ENCODE results near the gene RAF1.
"Not testable (repeated sequence)": the region's sequence is repeated elsewhere in the genome, so short reads cannot be mapped to it uniquely, and the experiment has no call there.

Gene RAF1

DNA sequence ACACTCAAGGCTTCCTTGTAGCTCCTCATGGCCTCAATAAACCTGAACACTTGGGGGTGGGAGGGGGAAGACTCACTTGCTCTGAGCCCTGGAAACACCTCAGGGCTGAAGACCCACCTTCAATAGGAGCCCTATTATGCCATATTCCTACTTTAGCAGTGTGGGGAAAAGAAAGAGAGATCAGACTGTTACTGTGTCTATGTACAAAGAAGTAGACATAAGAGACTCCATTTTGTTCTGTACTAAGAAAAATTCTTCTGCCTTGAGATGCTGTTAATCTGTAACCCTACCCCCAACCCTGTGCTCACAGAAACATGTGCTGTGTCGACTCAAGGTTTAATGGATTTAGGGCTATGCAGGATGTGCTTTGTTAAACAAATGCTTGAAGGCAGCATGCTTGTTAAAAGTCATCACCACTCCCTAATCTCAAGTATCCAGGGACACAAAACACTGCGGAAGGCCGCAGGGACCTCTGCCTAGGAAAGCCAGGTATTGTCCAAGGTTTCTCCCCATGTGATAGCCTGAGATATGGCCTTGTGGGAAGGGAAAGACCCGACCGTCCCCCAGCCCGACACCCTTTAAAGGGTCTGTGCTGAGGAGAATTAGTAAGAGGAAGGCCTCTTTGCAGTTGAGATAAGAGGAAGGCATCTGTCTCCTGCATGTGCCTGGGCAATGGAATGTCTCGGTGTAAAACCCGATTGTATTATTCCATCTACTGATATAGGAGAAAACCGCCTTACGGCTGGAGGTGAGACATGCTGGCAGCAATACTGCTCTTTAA lies 10.2 kb upstream of the RAF1 start:
- peak overlapping the region; percentile 81; the same call in 1 of the 2 replicates for H3K27ac ChIP-seq (ENCODE audit: low read depth, low read length)
- 44% methylated on average over 6 of the region's 10 CpGs for WGBS
- H3K4me3 ChIP-seq (ENCODE audit: low read length); H3K36me3 ChIP-seq (ENCODE audit: insufficient read depth, low read length); H3K9me3 ChIP-seq (ENCODE audit: insufficient read depth, low read depth, low read length); H3K27me3 ChIP-seq (ENCODE audit: insufficient read depth, low read length): not testable (repeated sequence)
- H3K9ac ChIP-seq (ENCODE audit: low read depth, low read length): peak overlapping the region; percentile 66
- H3K4me1 ChIP-seq (ENCODE audit: insufficient read depth, low read length): peaks cover 27% of the 10 kb centered on the region

DNA sequence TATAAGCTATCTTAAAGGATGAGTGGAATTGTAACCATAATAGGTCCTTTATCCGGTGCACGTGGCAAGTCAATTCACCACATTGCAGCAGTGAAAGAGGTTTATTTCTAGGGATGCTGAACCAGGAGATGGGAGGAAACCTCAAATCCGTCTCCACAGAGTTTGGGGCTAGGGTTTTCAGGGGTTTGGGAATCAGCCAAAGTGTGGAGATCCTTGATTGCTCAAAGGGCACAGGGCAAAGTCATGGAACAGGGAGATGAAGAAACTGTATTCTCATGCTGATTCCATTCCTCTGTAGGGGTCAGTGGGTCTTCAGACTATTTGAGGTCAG lies 7.2 kb upstream of the RAF1 start:
- Histone ChIP-seq H3K27me3 (ENCODE audit: insufficient read depth, low read length) (no peaks in the 10 kb centered on the region), H3K4me1 (ENCODE audit: insufficient read depth, low read length) (peaks cover 27% of the 10 kb centered on the region), H3K36me3 (ENCODE audit: insufficient read depth, low read length) (no peaks in the 10 kb centered on the region), H3K27ac (ENCODE audit: low read depth, low read length) (no peak overlapping the region), H3K9me3 (ENCODE audit: insufficient read depth, low read depth, low read length) (no peaks in the 10 kb centered on the region), H3K9ac (ENCODE audit: low read depth, low read length) (no peak overlapping the region), H3K4me3 (ENCODE audit: low read length) (no peak overlapping the region)
- 79% methylated on average over 3 of the region's 3 CpGs for WGBS

DNA sequence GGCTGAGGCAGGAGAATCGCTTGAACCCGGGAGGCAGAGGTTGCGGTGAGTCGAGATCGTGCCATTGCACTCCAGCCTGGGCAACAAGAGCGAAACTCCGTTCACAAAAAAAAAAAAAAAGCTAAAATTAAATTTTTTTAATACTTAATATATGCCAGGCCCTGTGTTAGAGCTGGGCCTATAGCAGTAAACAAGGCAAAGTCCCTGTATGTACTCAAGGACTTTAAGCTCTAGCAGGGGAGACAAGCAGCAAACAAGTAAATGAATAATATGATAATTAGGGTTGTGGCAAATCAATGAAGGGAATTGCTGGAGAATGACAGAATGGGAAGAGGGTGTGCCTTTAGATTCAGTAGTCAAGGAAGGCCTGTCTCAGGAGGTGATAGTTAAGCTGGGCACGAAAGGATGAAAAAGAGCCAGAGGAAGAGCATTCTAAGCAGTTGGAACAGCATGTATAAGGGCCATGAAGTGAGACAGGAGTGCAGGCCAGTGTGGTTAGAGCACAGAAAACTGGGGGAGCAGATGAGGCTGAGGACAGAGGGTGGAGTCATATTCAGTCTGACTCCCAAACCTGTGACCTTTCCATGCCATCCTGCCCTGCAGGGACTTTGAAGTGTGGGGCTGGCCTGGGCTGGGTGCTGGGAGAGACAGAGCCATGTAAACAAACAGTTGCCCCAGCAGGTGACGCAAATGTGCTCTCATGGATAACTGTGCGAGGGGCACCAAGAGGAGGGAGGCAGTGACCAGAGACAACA lies 6.6 kb upstream of the RAF1 start:
- Histone ChIP-seq H3K27me3 (ENCODE audit: insufficient read depth, low read length) (no peaks in the 10 kb centered on the region), H3K4me1 (ENCODE audit: insufficient read depth, low read length) (peaks cover 27% of the 10 kb centered on the region), H3K9ac (ENCODE audit: low read depth, low read length) (no peak overlapping the region), H3K36me3 (ENCODE audit: insufficient read depth, low read length) (no peaks in the 10 kb centered on the region), H3K27ac (ENCODE audit: low read depth, low read length) (no peak overlapping the region), H3K9me3 (ENCODE audit: insufficient read depth, low read depth, low read length) (no peaks in the 10 kb centered on the region), H3K4me3 (ENCODE audit: low read length) (no peak overlapping the region)
- 91% methylated on average over 8 of the region's 10 CpGs for WGBS

DNA sequence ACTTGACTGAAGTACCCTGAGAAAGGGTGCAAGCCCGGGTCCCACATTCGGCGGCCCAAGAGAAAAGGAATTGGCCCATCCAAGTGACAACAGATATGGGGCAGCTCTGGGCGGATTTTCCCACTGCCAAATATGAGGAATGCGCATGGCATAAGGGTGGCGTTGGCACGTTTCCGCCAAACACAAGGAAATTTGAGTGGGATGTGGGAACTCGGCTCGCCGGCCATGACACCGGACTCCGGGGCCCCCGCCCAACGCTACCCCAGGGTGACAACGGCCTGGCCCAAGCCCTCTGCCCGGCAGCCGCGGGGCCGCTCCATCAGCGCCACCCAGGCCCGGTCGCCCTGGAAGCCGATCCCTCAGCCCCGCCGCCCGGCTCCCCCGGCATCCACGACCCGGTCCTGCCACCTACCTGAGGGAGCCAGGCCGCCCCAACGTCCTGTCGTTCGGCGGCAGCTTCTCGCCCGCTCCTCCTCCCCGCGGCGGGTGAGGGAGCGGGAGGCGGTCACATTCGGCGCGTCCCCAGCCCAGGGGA lies 449 bp downstream of the RAF1 start:
- Histone ChIP-seq H3K27me3 (ENCODE audit: insufficient read depth, low read length) (no peaks in the 10 kb centered on the region), H3K36me3 (ENCODE audit: insufficient read depth, low read length) (no peaks in the 10 kb centered on the region), H3K9me3 (ENCODE audit: insufficient read depth, low read depth, low read length) (no peaks in the 10 kb centered on the region), H3K27ac (ENCODE audit: low read depth, low read length) (peak overlapping the region; percentile 100), H3K4me3 (ENCODE audit: low read length) (peak overlapping the region; percentile 92), H3K9ac (ENCODE audit: low read depth, low read length) (peak overlapping the region; percentile 99), H3K4me1 (ENCODE audit: insufficient read depth, low read length) (peaks cover 12% of the 10 kb centered on the region)
- under 1% methylated on average over 45 of the region's 45 CpGs for WGBS

DNA sequence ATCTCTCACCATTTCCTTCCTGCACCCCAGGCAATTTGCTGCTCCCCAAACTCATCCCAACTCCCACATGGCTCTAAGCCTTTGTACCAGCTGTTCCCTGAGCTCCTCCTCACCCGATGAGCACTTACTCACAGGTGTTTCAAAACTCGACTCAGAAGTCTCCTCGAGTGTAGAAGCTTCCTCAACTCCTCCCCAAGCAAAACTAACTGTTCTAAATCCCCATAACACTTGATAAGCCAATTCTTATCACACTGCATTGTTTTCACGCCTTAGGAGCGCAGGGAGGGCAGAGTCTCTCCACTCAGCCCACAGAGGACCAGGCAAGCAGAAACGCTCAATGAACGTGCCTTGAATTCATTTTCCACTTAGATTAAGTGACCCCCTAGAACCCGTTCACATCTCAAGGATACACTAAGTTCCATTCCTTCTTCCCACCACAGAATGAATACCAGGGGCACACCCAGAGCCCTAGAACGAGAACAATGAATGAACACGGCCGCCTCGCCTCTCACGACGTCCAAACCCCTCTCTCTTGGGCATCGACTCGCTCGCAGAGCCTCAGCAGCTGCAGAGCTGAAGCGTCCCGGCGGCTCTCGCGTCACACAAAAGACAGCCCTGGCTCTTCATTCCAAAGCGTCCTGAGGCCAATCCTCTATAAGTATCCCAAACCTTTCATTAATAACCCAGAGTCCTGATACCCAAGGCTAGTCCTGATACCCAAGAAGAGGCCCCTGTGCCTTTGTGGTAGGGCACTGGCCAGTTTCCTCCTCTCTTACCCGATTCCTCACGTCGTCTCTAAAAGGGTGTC lies 1.1 kb downstream of the RAF1 start:
- Histone ChIP-seq H3K9me3 (ENCODE audit: insufficient read depth, low read depth, low read length) (no peaks in the 10 kb centered on the region), H3K27me3 (ENCODE audit: insufficient read depth, low read length) (no peaks in the 10 kb centered on the region), H3K9ac (ENCODE audit: low read depth, low read length) (peak overlapping the region; percentile 99), H3K36me3 (ENCODE audit: insufficient read depth, low read length) (no peaks in the 10 kb centered on the region), H3K4me1 (ENCODE audit: insufficient read depth, low read length) (peaks cover 12% of the 10 kb centered on the region), H3K27ac (ENCODE audit: low read depth, low read length) (peak overlapping the region; percentile 100), H3K4me3 (ENCODE audit: low read length) (peak overlapping the region; percentile 92)
- WGBS: under 1% methylated on average over 26 of the region's 26 CpGs

DNA sequence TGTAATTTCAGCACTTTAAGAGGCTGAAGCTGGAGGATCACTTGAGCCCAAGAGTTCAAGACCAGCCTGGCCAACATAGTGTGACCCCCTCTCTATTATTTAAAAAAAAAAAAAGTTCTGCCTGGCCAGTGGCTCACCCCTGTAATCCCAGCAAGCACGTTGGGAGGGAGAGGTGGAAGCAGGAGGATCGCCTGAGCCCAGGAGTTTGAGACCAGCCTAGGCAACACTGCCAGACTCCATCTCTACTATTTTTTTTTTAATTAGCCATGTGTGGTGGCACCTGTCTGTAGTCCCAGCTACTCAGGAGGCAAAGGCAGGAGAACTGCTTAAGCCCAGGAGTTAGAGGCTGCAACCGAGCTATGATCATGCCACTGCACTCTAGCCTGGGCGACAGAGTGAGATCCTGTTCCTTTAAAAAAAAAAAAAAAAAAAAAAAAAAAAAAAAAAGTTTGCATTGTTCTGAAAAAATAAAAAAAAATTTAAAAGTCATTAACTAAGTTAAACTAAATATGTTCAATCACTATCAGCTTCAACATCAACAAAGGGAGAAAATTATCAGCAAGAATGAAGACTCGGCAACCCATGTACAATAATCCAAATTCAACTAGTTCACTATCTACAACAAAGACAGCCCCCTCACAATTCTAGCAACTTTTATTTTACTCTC lies 1.9 kb downstream of the RAF1 start:
- no peaks in the 10 kb centered on the region for H3K27me3 ChIP-seq (ENCODE audit: insufficient read depth, low read length)
- no peak overlapping the region for H3K27ac ChIP-seq (ENCODE audit: low read depth, low read length)
- H3K9me3 ChIP-seq (ENCODE audit: insufficient read depth, low read depth, low read length): no peaks in the 10 kb centered on the region
- H3K4me3 ChIP-seq (ENCODE audit: low read length): peak overlapping the region; percentile 92
- no peaks in the 10 kb centered on the region for H3K36me3 ChIP-seq (ENCODE audit: insufficient read depth, low read length)
- peak overlapping the region; percentile 99 for H3K9ac ChIP-seq (ENCODE audit: low read depth, low read length)
- H3K4me1 ChIP-seq (ENCODE audit: insufficient read depth, low read length): peaks cover 12% of the 10 kb centered on the region
- WGBS: 42% methylated on average over 3 of the region's 5 CpGs

DNA sequence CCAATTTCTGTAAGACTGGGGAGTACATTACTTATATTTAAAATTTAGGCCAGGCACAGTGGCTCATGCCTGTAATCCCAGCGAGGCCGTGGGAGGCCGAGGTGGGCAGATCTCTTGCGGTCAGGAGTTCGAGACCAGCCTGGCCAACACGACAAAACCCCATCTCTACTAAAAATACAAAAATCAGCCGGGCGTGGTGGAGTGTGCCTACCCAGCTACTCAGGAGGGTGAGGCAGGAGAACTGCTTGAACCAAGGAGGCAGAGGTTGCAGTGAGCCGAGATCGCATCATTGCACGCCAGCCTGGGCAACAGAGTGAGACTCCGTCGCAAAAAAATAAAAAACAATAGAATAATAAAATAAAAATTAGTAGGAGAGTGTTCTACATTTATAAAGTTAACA lies 2.5 kb downstream of the RAF1 start:
- peaks cover 12% of the 10 kb centered on the region for H3K4me1 ChIP-seq (ENCODE audit: insufficient read depth, low read length)
- not testable (repeated sequence) for H3K27ac ChIP-seq (ENCODE audit: low read depth, low read length); H3K36me3 ChIP-seq (ENCODE audit: insufficient read depth, low read length); H3K9me3 ChIP-seq (ENCODE audit: insufficient read depth, low read depth, low read length); H3K4me3 ChIP-seq (ENCODE audit: low read length); H3K27me3 ChIP-seq (ENCODE audit: insufficient read depth, low read length); H3K9ac ChIP-seq (ENCODE audit: low read depth, low read length)
- WGBS: 96% methylated on average over 10 of the region's 13 CpGs

DNA sequence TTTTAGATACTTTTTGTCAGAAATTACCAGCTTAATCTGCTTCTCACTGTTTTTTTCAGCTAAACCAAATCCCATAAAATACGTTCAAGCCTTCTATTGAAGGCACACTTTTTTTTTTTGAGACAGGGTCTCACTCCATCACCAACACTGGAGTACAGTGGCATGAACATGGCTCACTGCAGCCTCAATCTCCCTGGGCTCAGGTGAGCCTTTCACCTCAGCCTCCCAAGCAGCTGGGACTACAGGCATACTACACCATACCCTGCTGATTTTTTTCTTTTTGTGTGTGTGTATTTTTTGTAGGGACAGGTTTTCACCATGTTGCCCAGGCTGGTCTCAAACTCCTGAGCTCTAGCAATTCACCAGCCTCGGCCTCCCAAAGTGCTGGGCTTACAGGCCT lies 3.7 kb downstream of the RAF1 start:
- no peaks in the 10 kb centered on the region for H3K36me3 ChIP-seq (ENCODE audit: insufficient read depth, low read length)
- no peak overlapping the region for H3K27ac ChIP-seq (ENCODE audit: low read depth, low read length)
- H3K9ac ChIP-seq (ENCODE audit: low read depth, low read length): no peak overlapping the region
- 84% methylated on average over 2 of the region's 2 CpGs for WGBS
- H3K4me3 ChIP-seq (ENCODE audit: low read length): no peak overlapping the region
- no peaks in the 10 kb centered on the region for H3K9me3 ChIP-seq (ENCODE audit: insufficient read depth, low read depth, low read length)
- peaks cover 16% of the 10 kb centered on the region for H3K4me1 ChIP-seq (ENCODE audit: insufficient read depth, low read length)
- no peaks in the 10 kb centered on the region for H3K27me3 ChIP-seq (ENCODE audit: insufficient read depth, low read length)

DNA sequence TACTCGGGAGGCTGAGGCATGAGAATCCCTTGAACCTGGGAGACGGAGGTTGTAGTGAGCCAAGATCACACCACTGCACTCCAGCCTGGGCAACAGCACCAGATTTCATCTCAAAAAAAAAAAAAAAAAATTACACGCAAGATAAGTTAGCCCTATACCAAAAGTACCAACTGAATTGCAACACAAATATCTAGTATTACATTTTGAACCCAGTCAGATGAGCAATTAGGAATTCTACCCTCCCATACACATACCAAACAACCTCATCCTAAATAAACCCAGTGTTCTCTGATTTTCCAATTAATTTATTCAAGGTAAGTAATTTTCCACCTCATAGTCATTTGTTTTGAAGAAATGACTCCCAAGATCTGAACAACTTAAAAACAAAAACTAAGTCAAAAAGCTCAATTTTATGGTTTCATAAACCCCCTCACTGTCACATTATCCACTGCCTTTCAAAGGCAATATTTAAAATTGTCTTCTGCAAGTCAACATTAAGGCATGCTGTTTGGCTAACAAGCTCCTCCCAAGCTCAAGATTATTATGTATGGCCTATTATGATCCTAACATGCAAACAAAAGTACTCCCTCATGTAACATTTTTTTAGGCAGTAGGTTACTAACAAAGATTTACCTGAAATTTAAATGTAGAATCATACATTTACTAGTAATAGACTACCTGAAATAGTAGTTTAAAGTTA lies 4.5 kb downstream of the RAF1 start:
- H3K9me3 ChIP-seq (ENCODE audit: insufficient read depth, low read depth, low read length): no peaks in the 10 kb centered on the region
- H3K9ac ChIP-seq (ENCODE audit: low read depth, low read length): no peak overlapping the region
- H3K36me3 ChIP-seq (ENCODE audit: insufficient read depth, low read length): no peaks in the 10 kb centered on the region
- H3K27me3 ChIP-seq (ENCODE audit: insufficient read depth, low read length): no peaks in the 10 kb centered on the region
- H3K4me3 ChIP-seq (ENCODE audit: low read length): no peak overlapping the region
- H3K27ac ChIP-seq (ENCODE audit: low read depth, low read length): no peak overlapping the region
- 87% methylated on average over 3 of the region's 3 CpGs for WGBS
- H3K4me1 ChIP-seq (ENCODE audit: insufficient read depth, low read length): peaks cover 16% of the 10 kb centered on the region

DNA sequence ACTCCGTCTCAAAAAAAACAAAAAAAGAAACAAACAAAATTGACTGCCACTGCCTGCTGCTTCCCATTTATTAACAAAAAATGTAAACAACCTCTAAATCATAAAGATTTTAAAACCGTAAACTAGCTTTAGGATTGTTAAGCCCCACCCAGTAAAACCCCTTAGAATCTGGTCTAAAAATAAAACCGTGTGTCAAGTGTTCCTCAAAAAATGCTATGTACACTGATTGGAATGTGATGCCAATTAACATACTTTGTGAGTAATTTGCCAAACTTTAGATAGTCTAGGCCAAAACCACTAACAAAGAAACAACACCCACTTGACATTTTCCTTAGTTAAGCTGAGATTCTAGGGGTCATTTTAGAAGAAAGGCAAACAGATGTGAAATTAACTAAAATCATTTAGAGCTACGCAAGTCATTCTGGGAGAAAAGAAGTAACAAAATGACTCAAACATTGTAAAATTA lies 5.3 kb downstream of the RAF1 start:
- WGBS: 96% methylated on average over 3 of the region's 4 CpGs
- H3K4me3 ChIP-seq (ENCODE audit: low read length): no peak overlapping the region
- no peak overlapping the region for H3K27ac ChIP-seq (ENCODE audit: low read depth, low read length)
- H3K36me3 ChIP-seq (ENCODE audit: insufficient read depth, low read length): no peaks in the 10 kb centered on the region
- no peak overlapping the region for H3K9ac ChIP-seq (ENCODE audit: low read depth, low read length)
- no peaks in the 10 kb centered on the region for H3K27me3 ChIP-seq (ENCODE audit: insufficient read depth, low read length)
- H3K4me1 ChIP-seq (ENCODE audit: insufficient read depth, low read length): peaks cover 16% of the 10 kb centered on the region
- no peaks in the 10 kb centered on the region for H3K9me3 ChIP-seq (ENCODE audit: insufficient read depth, low read depth, low read length)
